Choroid plexus epithelial cell (primary cell): ENCODE results near the gene ST8SIA6.

ENCODE experiments used
- DNase-seq: peaks from one replicate; pipeline ENCODE4 v3.0.0-alpha.2; 2010; ENCODE audit warnings: low read depth
- H3K4me3 ChIP-seq: 2 replicates; pipeline ENCODE4 v1.5.1; 2011; ENCODE audit warnings: low read depth, mild to moderate bottlenecking, control low read depth, low read length, moderate library complexity
- CTCF ChIP-seq: conservative IDR thresholded peaks from 2 replicates; pipeline ENCODE4 v1.5.1; 2011; ENCODE audit warnings: low read depth, mild to moderate bottlenecking, control low read depth, inconsistent platforms, low read length, moderate library complexity

Gene ST8SIA6

GRCh38 chr10:17351506-17351905, 102.9 kb downstream of the ST8SIA6 start:
- no peak overlapping the region for H3K4me3 ChIP-seq
- TF ChIP-seq CTCF: no peak
- DNase-seq: no peak

- no peak for TF ChIP-seq CTCF
- H3K4me3 ChIP-seq: no peak overlapping the region
- no peak for DNase-seq
These were observed 104.7 kb downstream of the ST8SIA6 start for GRCh38 chr10:17349717-17350116.

- H3K4me3 ChIP-seq: peak overlapping the region; percentile 37
- peak; percentile 84 for DNase-seq
- TF ChIP-seq CTCF: no peak
These were observed 105.7 kb downstream of the ST8SIA6 start for GRCh38 chr10:17348501-17349349.

- no peak for DNase-seq
- H3K4me3 ChIP-seq: peak overlapping the region; percentile 37
- TF ChIP-seq CTCF: no peak
These were observed 106.3 kb downstream of the ST8SIA6 start for GRCh38 chr10:17348011-17348500.

- H3K4me3 ChIP-seq: no peak overlapping the region
- no peak for TF ChIP-seq CTCF
- DNase-seq: peak; percentile 3
These were observed 110.2 kb downstream of the ST8SIA6 start for GRCh38 chr10:17344206-17344605.

GRCh38 chr10:17343118-17343517, 111.3 kb downstream of the ST8SIA6 start:
- no peak for DNase-seq
- no peak overlapping the region for H3K4me3 ChIP-seq
- no peak for TF ChIP-seq CTCF

- TF ChIP-seq CTCF: no peak
These were observed 114.1 kb downstream of the ST8SIA6 start for GRCh38 chr10:17340144-17340829.

More at GRCh38 chr10:17340144-17340829, 114.1 kb downstream of the ST8SIA6 start:
- no peak overlapping the region for H3K4me3 ChIP-seq
- no peak for DNase-seq
